GM23338 (cell line): ENCODE measurements around the gene PRPF19. TPM values are rescaled to one million over a fixed set of nuclear protein-coding genes. Genes with fewer than 3 reads are reported as not detected.

Source experiments
- ATAC-seq: fragments of 200-7000 bp; cut with Tn5 transposase; 3 replicates; pipeline ENCODE4 v1.9.1; 2020
- DNase-seq: peaks from one replicate; pipeline ENCODE4 v3.0.0-alpha.2; 2015; ENCODE audit warnings: low spot score
- H2AFZ ChIP-seq: fragments of 200-600 bp; sonication (generic); 2 replicates; pipeline ENCODE4 v1.8.0; 2016; ENCODE audit warnings: antibody characterized with exemption, mild to moderate bottlenecking, moderate library complexity
- H3F3A ChIP-seq: fragments of 200-600 bp; sonication (generic); replicated peaks from 2 replicates; pipeline ENCODE4 v1.8.0; 2017; ENCODE audit warnings: antibody characterized with exemption, mixed run types, low read depth
- H3K27ac ChIP-seq: fragments of 200-600 bp; sonication (generic); 2 replicates; pipeline ENCODE4 v1.6.1; 2016; ENCODE audit warnings: low read depth
- H3K27me3 ChIP-seq: fragments of 200-600 bp; sonication (generic); 2 replicates; pipeline ENCODE4 v1.8.0; 2016; ENCODE audit warnings: mild to moderate bottlenecking, mixed run types, moderate library complexity; ENCODE audit not compliant: insufficient read depth
- H3K36me3 ChIP-seq: fragments of 200-600 bp; sonication (generic); 2 replicates; pipeline ENCODE4 v1.8.0; 2016; ENCODE audit warnings: mild to moderate bottlenecking; ENCODE audit not compliant: insufficient read depth
- H3K4me1 ChIP-seq: fragments of 200-600 bp; sonication (generic); 2 replicates; pipeline ENCODE4 v1.8.0; 2016; ENCODE audit warnings: mild to moderate bottlenecking, moderate library complexity; ENCODE audit not compliant: insufficient read depth
- H3K4me2 ChIP-seq: fragments of 200-600 bp; sonication (generic); 2 replicates; pipeline ENCODE4 v1.7.1; 2017; ENCODE audit warnings: mixed run types
- H3K4me3 ChIP-seq: fragments of 200-600 bp; sonication (generic); 2 replicates; pipeline ENCODE4 v1.6.1; 2016; ENCODE audit warnings: mixed run types
- H3K79me2 ChIP-seq: fragments of 200-600 bp; sonication (generic); replicated peaks from 2 replicates; pipeline ENCODE4 v1.8.0; 2017; ENCODE audit warnings: mild to moderate bottlenecking; ENCODE audit not compliant: insufficient read depth
- H3K9me2 ChIP-seq: fragments of 200-600 bp; sonication (generic); 2 replicates; pipeline ENCODE4 v1.8.0; 2017; ENCODE audit not compliant: insufficient read depth
- H4K20me1 ChIP-seq: fragments of 200-600 bp; sonication (generic); replicated peaks from 2 replicates; pipeline ENCODE4 v1.8.0; 2017; ENCODE audit warnings: mild to moderate bottlenecking; ENCODE audit not compliant: insufficient read depth
- H3K27ac Mint-ChIP-seq: 2 replicates; pipeline ENCODE4 v1.8.0; 2020; ENCODE audit warnings: inconsistent platforms, mild to moderate bottlenecking, moderate library complexity, mixed read lengths
- H3K27me3 Mint-ChIP-seq: 3 replicates; pipeline ENCODE4 v1.8.0; 2022; ENCODE audit warnings: low read depth, mild to moderate bottlenecking, moderate library complexity, mixed read lengths, inconsistent platforms; ENCODE audit not compliant: insufficient read depth, poor library complexity
- H3K36me3 Mint-ChIP-seq: 3 replicates; pipeline ENCODE4 v1.8.0; 2021; ENCODE audit warnings: low read depth, mild to moderate bottlenecking, inconsistent platforms, moderate library complexity, mixed read lengths
- H3K4me1 Mint-ChIP-seq: 3 replicates; pipeline ENCODE4 v1.8.0; 2020; ENCODE audit warnings: mild to moderate bottlenecking, inconsistent platforms, mixed read lengths
- H3K4me3 Mint-ChIP-seq: 3 replicates; pipeline ENCODE4 v1.8.0; 2021; ENCODE audit warnings: moderate library complexity, mild to moderate bottlenecking, inconsistent platforms, mixed read lengths
- H3K9me3 Mint-ChIP-seq: 3 replicates; pipeline ENCODE4 v1.8.0; 2020; ENCODE audit warnings: moderate library complexity, mild to moderate bottlenecking, inconsistent platforms, mixed read lengths
- CREB1 ChIP-seq: fragments of 250-450 bp; sonication (Bioruptor Pico); IDR thresholded peaks from 2 replicates; pipeline ENCODE4 v1.5.0; 2020; ENCODE audit warnings: low read depth, mild to moderate bottlenecking, moderate library complexity
- EZH2 ChIP-seq: fragments of 200-600 bp; sonication (generic); IDR thresholded peaks from one replicate; pipeline ENCODE4 v1.8.0; 2017; ENCODE audit warnings: antibody characterized with exemption, mild to moderate bottlenecking, low read depth; ENCODE audit not compliant: unreplicated experiment
- EZH2phosphoT487 ChIP-seq: fragments of 200-600 bp; sonication (generic); IDR thresholded peaks from one replicate; pipeline ENCODE4 v1.8.1; 2018; ENCODE audit warnings: antibody characterized with exemption; ENCODE audit not compliant: unreplicated experiment
- JUNB ChIP-seq: IDR thresholded peaks from one replicate; pipeline ENCODE4 v1.6.1; 2016; ENCODE audit warnings: antibody characterized with exemption; ENCODE audit not compliant: unreplicated experiment
- POLR2AphosphoS5 ChIP-seq: IDR thresholded peaks from 2 replicates; pipeline ENCODE4 v1.6.1; 2016; ENCODE audit warnings: antibody characterized with exemption, low read depth
- STAT1 ChIP-seq: IDR thresholded peaks from one replicate; pipeline ENCODE4 v1.6.1; 2016; ENCODE audit warnings: antibody characterized with exemption; ENCODE audit not compliant: unreplicated experiment
- ZNF114 ChIP-seq: fragments of 250-450 bp; sonication (Bioruptor Pico); IDR thresholded peaks from 2 replicates; pipeline ENCODE4 v1.5.0; 2020; ENCODE audit warnings: mild to moderate bottlenecking, moderate library complexity
- ZNF331 ChIP-seq: fragments of 250-450 bp; sonication (Bioruptor Pico); IDR thresholded peaks from 2 replicates; pipeline ENCODE4 v1.5.0; 2020; ENCODE audit warnings: low read depth, mild to moderate bottlenecking, moderate library complexity
- polyA plus RNA-seq: library from polyadenylated mRNA; unstranded; fragments of >200 nt; fragmentation: Nextera tagmentation; extraction: Ambion mirVana; gene quantifications from 2 replicates; pipeline ENCODE4 v1.2.1, GENCODE V29; 2016
- total RNA-seq: library from RNA; depleted of rRNA; stranded (reverse); fragments of >200 nt; shearing (Covaris generic); gene quantifications from 2 replicates; pipeline ENCODE4 v1.2.3, GENCODE V29; 2014
- TF ChIP-seq, protein P1 (sequence below): fragments of 250-450 bp; sonication (Bioruptor Pico); IDR thresholded peaks from 2 replicates; pipeline ENCODE4 v1.5.0; 2020; ENCODE audit warnings: mild to moderate bottlenecking, moderate library complexity
- TF ChIP-seq, protein P2 (sequence below): IDR thresholded peaks from 2 replicates; pipeline ENCODE4 v1.6.1; 2016; ENCODE audit warnings: antibody characterized with exemption

Gene PRPF19
- total and polyA plus RNA-seq, 2 experiments from 2014 or later: 153 to 161 TPM

DNA sequence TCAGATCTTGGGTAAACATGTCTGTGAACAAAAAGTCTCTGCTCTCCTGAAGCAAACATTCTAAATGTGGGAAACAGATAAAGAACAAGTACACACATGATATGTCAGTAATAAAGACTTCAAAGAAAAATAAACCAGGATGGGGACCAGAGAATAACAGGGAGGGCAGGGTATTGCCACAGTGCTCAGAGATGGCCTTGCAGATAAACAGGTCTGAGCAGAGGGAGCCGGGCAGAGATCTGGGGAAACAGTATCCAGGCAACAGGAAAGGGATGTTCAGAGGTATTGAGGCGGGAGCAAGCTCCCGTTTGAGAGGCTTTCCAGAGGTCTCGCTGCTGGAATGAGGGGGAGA lies 61.5 kb downstream of the PRPF19 start:
- H3K36me3 Mint-ChIP-seq: peaks cover 35% of the 10 kb centered on the region
- Histone ChIP-seq H3K4me2 (peak overlapping the region; percentile 96), H3K27me3 (no peaks in the 10 kb centered on the region), H3K4me3 (peak overlapping the region; percentile 93), H3F3A (no peaks in the 10 kb centered on the region), H4K20me1 (peaks cover 21% of the 10 kb centered on the region), H3K4me1 (peaks cover 18% of the 10 kb centered on the region), H3K36me3 (no peaks in the 10 kb centered on the region; the same call in 1 of the 2 replicates), H2AFZ (no peak overlapping the region), H3K79me2 (peaks cover 49% of the 10 kb centered on the region), H3K9me2 (0 out of 2 replicates have a peak, but pooled peaks cover 4% of the 10 kb centered on the region), H3K27ac (no peak overlapping the region)
- no peak for TF ChIP-seq EZH2phosphoT487
- peak overlapping the region; percentile 93 for H3K4me3 Mint-ChIP-seq
- H3K4me1 Mint-ChIP-seq: peaks cover 36% of the 10 kb centered on the region
- 0 out of 2 replicates have a peak overlapping the region, but pooled peaks have one; percentile 41 for H3K27ac Mint-ChIP-seq
- H3K9me3 Mint-ChIP-seq: no peaks in the 10 kb centered on the region; the same call in 1 of the 3 replicates
- H3K27me3 Mint-ChIP-seq: peaks cover 26% of the 10 kb centered on the region
- DNase-seq (no peak), ATAC-seq (no peak)

DNA sequence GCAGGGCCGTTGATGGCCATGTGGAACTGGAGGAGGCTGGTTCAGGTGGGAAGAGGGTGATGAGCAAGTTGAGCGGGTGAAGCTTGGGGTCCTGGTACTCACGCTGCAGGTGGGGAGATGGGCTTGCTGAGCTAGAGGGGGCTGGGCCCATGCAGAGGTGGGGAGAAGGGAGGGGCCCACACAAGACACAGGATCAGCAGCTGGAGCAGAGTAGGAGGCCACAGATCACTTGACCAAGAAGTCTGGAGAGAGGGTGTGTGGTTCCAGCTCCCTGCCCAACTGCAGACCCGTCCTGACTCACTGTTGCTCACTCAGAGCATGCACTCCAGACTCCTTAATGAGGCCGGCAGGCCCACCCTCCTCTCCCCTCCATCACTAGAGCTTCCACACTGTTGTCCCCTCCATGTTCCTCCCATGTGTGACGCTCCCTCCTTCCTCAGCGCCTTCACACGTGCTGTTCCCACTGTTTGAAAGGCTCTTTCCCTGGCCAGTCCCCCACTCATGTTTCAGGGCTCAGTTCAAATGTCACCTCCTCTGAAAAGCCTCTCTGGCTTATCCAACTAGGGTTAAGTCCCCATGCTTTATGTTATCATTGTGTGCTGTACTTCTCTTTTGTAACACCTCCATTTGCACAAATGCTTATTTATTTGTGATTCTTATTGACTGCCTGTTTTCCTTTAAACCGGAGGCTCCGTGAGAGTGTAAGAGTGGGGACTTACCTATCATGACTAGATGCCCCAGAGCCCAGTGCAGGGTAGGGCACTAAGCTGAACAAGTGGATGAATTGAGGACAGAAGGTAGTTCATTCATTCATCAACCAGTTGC lies 62.1 kb downstream of the PRPF19 start:
- Mint-ChIP-seq H3K9me3 (no peaks in the 10 kb centered on the region; the same call in 1 of the 3 replicates), H3K27me3 (peaks cover 29% of the 10 kb centered on the region), H3K36me3 (peaks cover 31% of the 10 kb centered on the region), H3K4me1 (peaks cover 36% of the 10 kb centered on the region), H3K27ac (peak overlapping the region; percentile 21; the same call in 1 of the 2 replicates), H3K4me3 (peak overlapping the region; percentile 93)
- ATAC-seq (no peak), DNase-seq (no peak)
- H3K9me2 ChIP-seq: 0 out of 2 replicates have a peak, but pooled peaks cover 4% of the 10 kb centered on the region
- H3K36me3 ChIP-seq: no peaks in the 10 kb centered on the region
- H3F3A ChIP-seq: no peaks in the 10 kb centered on the region
- H3K4me3 ChIP-seq: peak overlapping the region; percentile 93
- H3K27me3 ChIP-seq: no peaks in the 10 kb centered on the region
- H4K20me1 ChIP-seq: peaks cover 21% of the 10 kb centered on the region
- H2AFZ ChIP-seq: no peak overlapping the region
- peak overlapping the region; percentile 96 for H3K4me2 ChIP-seq
- H3K4me1 ChIP-seq: peaks cover 18% of the 10 kb centered on the region
- no peak overlapping the region for H3K27ac ChIP-seq
- H3K79me2 ChIP-seq: peaks cover 49% of the 10 kb centered on the region
- TF ChIP-seq POLR2AphosphoS5 (no peak), JUNB (no peak), CREB1 (CRISPR knock-in tag) (no peak), STAT1 (no peak), ZNF114 (CRISPR knock-in tag) (no peak), EZH2phosphoT487 (no peak), ZNF331 (no peak), EZH2 (no peak)
- TF ChIP-seq, protein P1, sequence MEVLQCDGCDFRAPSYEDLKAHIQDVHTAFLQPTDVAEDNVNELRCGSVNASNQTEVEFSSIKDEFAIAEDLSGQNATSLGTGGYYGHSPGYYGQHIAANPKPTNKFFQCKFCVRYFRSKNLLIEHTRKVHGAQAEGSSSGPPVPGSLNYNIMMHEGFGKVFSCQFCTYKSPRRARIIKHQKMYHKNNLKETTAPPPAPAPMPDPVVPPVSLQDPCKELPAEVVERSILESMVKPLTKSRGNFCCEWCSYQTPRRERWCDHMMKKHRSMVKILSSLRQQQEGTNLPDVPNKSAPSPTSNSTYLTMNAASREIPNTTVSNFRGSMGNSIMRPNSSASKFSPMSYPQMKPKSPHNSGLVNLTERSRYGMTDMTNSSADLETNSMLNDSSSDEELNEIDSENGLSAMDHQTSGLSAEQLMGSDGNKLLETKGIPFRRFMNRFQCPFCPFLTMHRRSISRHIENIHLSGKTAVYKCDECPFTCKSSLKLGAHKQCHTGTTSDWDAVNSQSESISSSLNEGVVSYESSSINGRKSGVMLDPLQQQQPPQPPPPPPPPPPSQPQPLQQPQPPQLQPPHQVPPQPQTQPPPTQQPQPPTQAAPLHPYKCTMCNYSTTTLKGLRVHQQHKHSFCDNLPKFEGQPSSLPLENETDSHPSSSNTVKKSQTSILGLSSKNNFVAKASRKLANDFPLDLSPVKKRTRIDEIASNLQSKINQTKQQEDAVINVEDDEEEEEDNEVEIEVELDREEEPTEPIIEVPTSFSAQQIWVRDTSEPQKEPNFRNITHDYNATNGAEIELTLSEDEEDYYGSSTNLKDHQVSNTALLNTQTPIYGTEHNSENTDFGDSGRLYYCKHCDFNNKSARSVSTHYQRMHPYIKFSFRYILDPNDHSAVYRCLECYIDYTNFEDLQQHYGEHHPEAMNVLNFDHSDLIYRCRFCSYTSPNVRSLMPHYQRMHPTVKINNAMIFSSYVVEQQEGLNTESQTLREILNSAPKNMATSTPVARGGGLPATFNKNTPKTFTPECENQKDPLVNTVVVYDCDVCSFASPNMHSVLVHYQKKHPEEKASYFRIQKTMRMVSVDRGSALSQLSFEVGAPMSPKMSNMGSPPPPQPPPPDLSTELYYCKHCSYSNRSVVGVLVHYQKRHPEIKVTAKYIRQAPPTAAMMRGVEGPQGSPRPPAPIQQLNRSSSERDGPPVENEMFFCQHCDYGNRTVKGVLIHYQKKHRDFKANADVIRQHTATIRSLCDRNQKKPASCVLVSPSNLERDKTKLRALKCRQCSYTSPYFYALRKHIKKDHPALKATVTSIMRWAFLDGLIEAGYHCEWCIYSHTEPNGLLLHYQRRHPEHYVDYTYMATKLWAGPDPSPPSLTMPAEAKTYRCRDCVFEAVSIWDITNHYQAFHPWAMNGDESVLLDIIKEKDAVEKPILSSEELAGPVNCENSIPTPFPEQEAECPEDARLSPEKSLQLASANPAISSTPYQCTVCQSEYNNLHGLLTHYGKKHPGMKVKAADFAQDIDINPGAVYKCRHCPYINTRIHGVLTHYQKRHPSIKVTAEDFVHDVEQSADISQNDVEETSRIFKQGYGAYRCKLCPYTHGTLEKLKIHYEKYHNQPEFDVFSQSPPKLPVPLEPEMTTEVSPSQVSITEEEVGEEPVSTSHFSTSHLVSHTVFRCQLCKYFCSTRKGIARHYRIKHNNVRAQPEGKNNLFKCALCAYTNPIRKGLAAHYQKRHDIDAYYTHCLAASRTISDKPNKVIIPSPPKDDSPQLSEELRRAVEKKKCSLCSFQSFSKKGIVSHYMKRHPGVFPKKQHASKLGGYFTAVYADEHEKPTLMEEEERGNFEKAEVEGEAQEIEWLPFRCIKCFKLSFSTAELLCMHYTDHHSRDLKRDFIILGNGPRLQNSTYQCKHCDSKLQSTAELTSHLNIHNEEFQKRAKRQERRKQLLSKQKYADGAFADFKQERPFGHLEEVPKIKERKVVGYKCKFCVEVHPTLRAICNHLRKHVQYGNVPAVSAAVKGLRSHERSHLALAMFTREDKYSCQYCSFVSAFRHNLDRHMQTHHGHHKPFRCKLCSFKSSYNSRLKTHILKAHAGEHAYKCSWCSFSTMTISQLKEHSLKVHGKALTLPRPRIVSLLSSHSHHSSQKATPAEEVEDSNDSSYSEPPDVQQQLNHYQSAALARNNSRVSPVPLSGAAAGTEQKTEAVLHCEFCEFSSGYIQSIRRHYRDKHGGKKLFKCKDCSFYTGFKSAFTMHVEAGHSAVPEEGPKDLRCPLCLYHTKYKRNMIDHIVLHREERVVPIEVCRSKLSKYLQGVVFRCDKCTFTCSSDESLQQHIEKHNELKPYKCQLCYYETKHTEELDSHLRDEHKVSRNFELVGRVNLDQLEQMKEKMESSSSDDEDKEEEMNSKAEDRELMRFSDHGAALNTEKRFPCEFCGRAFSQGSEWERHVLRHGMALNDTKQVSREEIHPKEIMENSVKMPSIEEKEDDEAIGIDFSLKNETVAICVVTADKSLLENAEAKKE (CRISPR knock-in tag): no peak
- TF ChIP-seq, protein P2, sequence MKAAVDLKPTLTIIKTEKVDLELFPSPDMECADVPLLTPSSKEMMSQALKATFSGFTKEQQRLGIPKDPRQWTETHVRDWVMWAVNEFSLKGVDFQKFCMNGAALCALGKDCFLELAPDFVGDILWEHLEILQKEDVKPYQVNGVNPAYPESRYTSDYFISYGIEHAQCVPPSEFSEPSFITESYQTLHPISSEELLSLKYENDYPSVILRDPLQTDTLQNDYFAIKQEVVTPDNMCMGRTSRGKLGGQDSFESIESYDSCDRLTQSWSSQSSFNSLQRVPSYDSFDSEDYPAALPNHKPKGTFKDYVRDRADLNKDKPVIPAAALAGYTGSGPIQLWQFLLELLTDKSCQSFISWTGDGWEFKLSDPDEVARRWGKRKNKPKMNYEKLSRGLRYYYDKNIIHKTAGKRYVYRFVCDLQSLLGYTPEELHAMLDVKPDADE: no peak
